Ecto neural progenitor cell (in vitro differentiated cells): Measurements from ENCODE around the gene TIMP2.
"Not testable (repeated sequence)": the region's sequence is repeated elsewhere in the genome, so short reads cannot be mapped to it uniquely, and the experiment has no call there.

ENCODE experiments used
- DNase-seq: peaks from one replicate; pipeline ENCODE4 v3.0.0-alpha.2; 2018; ENCODE audit warnings: low spot score

Gene TIMP2

GRCh38 chr17:78888941-78889518 is 36.2 kb downstream of the TIMP2 start:
- DNase-seq, result no peak

- no peak for DNase-seq
These were observed 38.2 kb downstream of the TIMP2 start for GRCh38 chr17:78886954-78887353.

GRCh38 chr17:78885956-78886355 is 39.2 kb downstream of the TIMP2 start:
- no peak for DNase-seq

GRCh38 chr17:78884876-78885667 is 40.1 kb downstream of the TIMP2 start:
- DNase-seq, result no peak

GRCh38 chr17:78884148-78884825 is 40.9 kb downstream of the TIMP2 start:
- peak; percentile 73 for DNase-seq

- DNase-seq, result peak; percentile 89
These were observed 41.6 kb downstream of the TIMP2 start for GRCh38 chr17:78883533-78884131.

- DNase-seq, result no peak
These were observed 42.1 kb downstream of the TIMP2 start for GRCh38 chr17:78883089-78883532.

GRCh38 chr17:78882540-78883088 is 42.6 kb downstream of the TIMP2 start:
- DNase-seq, result no peak

GRCh38 chr17:78879635-78880186 is 45.5 kb downstream of the TIMP2 start:
- no peak for DNase-seq

- no peak for DNase-seq
These were observed 46.2 kb downstream of the TIMP2 start for GRCh38 chr17:78878871-78879527.

- no peak for DNase-seq
These were observed 46.9 kb downstream of the TIMP2 start for GRCh38 chr17:78878261-78878660.

- not testable (repeated sequence) for DNase-seq
These were observed 48.2 kb downstream of the TIMP2 start for GRCh38 chr17:78876954-78877517.

- no peak for DNase-seq
These were observed 49.0 kb downstream of the TIMP2 start for GRCh38 chr17:78876094-78876597.

- no peak for DNase-seq
These were observed 49.7 kb downstream of the TIMP2 start for GRCh38 chr17:78875363-78876093.

GRCh38 chr17:78873519-78874340 is 51.5 kb downstream of the TIMP2 start:
- DNase-seq, result no peak

GRCh38 chr17:78872486-78872885 is 52.7 kb downstream of the TIMP2 start:
- DNase-seq, result no peak

- DNase-seq, result no peak
These were observed 54.6 kb downstream of the TIMP2 start for GRCh38 chr17:78870621-78871020.

- no peak for DNase-seq
These were observed 56.8 kb downstream of the TIMP2 start for GRCh38 chr17:78868391-78868790.

- DNase-seq, result not testable (repeated sequence)
These were observed 58.1 kb downstream of the TIMP2 start for GRCh38 chr17:78867046-78867445.
